Sigmoid colon (tissue), 4 donors: ENCODE data around the gene PSMG4.
A peak's percentile ranks its signal among the peaks of the same experiment; 100 is the strongest.

Experiments
- EP300 ChIP-seq, 4 donors: sonication (generic); formaldehyde crosslinking; IDR thresholded peaks; one replicate each; pipeline ENCODE4 v1.6.1; 2017; ENCODE audit warnings: antibody characterized with exemption in 4 of 4
- POLR2A ChIP-seq, 2 donors: fragments of 450-650 bp; IDR thresholded peaks; one replicate each; pipeline ENCODE4 v1.6.1; 2016; ENCODE audit warnings: antibody characterized with exemption in 2 of 2, mild to moderate bottlenecking in 2 of 2, moderate library complexity in 2 of 2
- POLR2AphosphoS5 ChIP-seq, 4 donors: sonication (generic); formaldehyde crosslinking; IDR thresholded peaks; one replicate each; pipeline ENCODE4 v1.6.1; 2017; ENCODE audit warnings: antibody characterized with exemption in 4 of 4
- TF ChIP-seq, protein P1 (sequence below), 4 experiments: fragments of 450-650 bp in 3 of 4; fragments of 200-600 bp in 1 of 4; IDR thresholded peaks; one replicate each; pipeline ENCODE4 v1.5.1; 2016 to 2019; ENCODE audit warnings: antibody characterized with exemption in 4 of 4, mild to moderate bottlenecking in 3 of 4, moderate library complexity in 2 of 4

DNA sequence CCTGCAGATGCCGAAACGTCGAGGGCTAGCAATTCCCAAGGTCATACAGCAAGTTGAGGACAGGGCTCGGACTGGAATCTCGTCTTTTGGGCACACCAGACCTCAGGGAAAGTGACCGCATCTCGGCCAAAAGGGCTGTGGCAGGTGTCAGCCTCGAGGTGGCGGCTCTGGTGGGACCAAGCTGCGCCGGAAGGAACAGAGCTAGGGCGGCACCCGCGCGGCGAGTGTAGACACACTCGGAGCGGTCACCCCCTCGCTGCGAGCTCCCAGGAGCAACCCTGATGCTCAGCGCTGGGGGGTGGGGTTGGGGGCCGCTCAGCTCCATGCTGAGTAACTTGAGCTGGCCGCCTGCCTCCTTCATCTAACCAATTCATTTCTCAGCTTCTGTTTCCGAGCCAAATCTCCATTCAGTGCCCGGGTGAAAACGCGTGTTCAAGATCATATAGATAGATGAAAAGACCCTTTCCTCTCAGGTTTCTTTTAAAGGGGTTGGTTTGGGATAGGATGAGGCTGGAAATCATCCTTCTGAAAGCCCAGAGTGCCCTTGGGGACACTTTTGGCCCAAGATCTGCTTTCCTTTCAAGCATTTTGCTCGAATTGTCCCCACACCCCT, 29.1 kb upstream of the PSMG4 start:
- no peak for TF ChIP-seq EP300 (IDR thresholded peaks at IDR 0.05)
- TF ChIP-seq, protein P1, sequence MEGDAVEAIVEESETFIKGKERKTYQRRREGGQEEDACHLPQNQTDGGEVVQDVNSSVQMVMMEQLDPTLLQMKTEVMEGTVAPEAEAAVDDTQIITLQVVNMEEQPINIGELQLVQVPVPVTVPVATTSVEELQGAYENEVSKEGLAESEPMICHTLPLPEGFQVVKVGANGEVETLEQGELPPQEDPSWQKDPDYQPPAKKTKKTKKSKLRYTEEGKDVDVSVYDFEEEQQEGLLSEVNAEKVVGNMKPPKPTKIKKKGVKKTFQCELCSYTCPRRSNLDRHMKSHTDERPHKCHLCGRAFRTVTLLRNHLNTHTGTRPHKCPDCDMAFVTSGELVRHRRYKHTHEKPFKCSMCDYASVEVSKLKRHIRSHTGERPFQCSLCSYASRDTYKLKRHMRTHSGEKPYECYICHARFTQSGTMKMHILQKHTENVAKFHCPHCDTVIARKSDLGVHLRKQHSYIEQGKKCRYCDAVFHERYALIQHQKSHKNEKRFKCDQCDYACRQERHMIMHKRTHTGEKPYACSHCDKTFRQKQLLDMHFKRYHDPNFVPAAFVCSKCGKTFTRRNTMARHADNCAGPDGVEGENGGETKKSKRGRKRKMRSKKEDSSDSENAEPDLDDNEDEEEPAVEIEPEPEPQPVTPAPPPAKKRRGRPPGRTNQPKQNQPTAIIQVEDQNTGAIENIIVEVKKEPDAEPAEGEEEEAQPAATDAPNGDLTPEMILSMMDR (IDR thresholded peaks at IDR 0.05): no peak
- TF ChIP-seq POLR2A (IDR thresholded peaks at IDR 0.05): no peak
- peak in 2 of 4 donors; percentile 7 to 22 for TF ChIP-seq POLR2AphosphoS5 (IDR thresholded peaks at IDR 0.05)
